Right atrium auricular region (tissue), 2 donors: ENCODE measurements around the gene ARHGEF12. TPM values are rescaled to one million over a fixed set of nuclear protein-coding genes. Genes with fewer than 3 reads are reported as not detected.

Experiments
- DNase-seq: peaks from one replicate; pipeline ENCODE4 v3.0.0-alpha.2; 2019; ENCODE audit warnings: low spot score
- H3K27ac ChIP-seq, 2 donors: fragments of 200-600 bp; sonication (generic); 1 replicate in 1 of 2; 2 replicates in 1 of 2; pipeline ENCODE4 v1.5.1; 2016 to 2019
- H3K27me3 ChIP-seq, 2 donors: fragments of 200-600 bp; sonication (generic); one replicate each; pipeline versions ENCODE4 v1.5.1 to v1.6.0; 2017 to 2019
- H3K36me3 ChIP-seq: fragments of 200-600 bp; sonication (generic); one replicate; pipeline ENCODE4 v1.5.1; 2016
- H3K4me1 ChIP-seq, 2 donors: fragments of 200-600 bp; sonication (generic); one replicate each; pipeline versions ENCODE4 v1.5.1 to v1.6.0; 2017 to 2019
- H3K4me3 ChIP-seq, 2 donors: fragments of 200-600 bp; sonication (generic); 1 replicate in 1 of 2; 2 replicates in 1 of 2; pipeline ENCODE4 v1.5.1; 2017 to 2019; ENCODE audit warnings: mild to moderate bottlenecking in 1 of 2, moderate library complexity in 1 of 2
- H3K9me3 ChIP-seq, 2 donors: fragments of 200-600 bp; sonication (generic); one replicate each; pipeline ENCODE4 v1.5.1; 2019
- CTCF ChIP-seq, 2 donors: fragments of 200-600 bp; sonication (generic); IDR thresholded peaks; one replicate each; pipeline ENCODE4 v1.5.1; 2019; ENCODE audit warnings: antibody characterized with exemption in 2 of 2
- total RNA-seq, 2 donors: library from RNA; depleted of rRNA; stranded (reverse); fragments of >200 nt; gene quantifications; one replicate each; pipeline ENCODE4 v1.1.0, GENCODE V29; 2016

Gene ARHGEF12
- total RNA-seq, 2 donors from 2014 or later, result 84.0 to 87.2 TPM

DNA sequence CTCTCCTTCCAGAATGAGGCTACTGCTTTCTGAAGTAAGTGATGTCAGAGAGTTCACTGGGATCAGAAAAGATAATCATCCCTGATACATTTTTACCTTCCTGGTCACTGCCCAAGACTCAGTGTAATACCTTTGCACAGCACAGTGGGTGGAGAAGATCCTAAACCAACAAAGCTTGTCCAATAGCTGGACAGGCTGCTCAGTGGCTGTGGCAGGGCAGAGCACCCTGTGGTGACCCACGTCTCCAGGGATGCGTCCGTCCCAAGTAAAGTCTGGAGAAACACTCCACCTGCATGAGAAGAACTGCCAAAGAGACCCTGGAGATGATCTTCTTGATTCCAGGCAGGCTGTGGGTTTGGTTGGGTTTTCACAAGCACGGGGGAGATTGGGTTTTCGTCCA is 42.1 kb upstream of the ARHGEF12 start:
- Histone ChIP-seq H3K27me3 (no peaks in the 10 kb centered on the region), H3K27ac (no peak overlapping the region), H3K36me3 (no peaks in the 10 kb centered on the region), H3K4me1 (no peaks in the 10 kb centered on the region), H3K4me3 (no peak overlapping the region), H3K9me3 (no peaks in the 10 kb centered on the region)
- DNase-seq, result no peak
- no peak for TF ChIP-seq CTCF (IDR thresholded peaks at IDR 0.05)

DNA sequence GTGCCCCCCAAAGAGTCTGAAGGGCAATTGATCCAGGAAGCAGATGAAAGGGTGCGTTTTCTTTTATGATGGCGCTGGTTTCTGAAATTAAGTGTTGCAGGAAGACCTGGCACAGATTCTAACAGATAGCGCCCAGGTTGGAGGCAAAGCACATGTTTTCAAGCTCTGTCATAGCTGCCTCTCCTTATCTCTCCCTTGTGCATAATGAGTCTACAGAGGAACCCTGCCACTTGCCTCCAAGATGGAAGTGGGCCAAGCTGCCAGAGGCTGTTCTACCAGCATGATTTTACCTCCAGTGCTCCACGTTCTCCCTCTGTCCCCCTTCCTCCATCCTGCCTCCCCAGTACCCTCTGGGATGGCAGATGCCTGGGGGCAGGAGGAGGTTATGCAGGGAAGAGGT is 41.1 kb upstream of the ARHGEF12 start:
- Histone ChIP-seq H3K36me3 (no peaks in the 10 kb centered on the region), H3K9me3 (no peaks in the 10 kb centered on the region), H3K4me1 (peaks cover 0 to 4% of the 10 kb centered on the region in 2 donors), H3K27me3 (no peaks in the 10 kb centered on the region), H3K27ac (no peak overlapping the region), H3K4me3 (no peak overlapping the region)
- no peak for DNase-seq
- no peak for TF ChIP-seq CTCF (IDR thresholded peaks at IDR 0.05)

DNA sequence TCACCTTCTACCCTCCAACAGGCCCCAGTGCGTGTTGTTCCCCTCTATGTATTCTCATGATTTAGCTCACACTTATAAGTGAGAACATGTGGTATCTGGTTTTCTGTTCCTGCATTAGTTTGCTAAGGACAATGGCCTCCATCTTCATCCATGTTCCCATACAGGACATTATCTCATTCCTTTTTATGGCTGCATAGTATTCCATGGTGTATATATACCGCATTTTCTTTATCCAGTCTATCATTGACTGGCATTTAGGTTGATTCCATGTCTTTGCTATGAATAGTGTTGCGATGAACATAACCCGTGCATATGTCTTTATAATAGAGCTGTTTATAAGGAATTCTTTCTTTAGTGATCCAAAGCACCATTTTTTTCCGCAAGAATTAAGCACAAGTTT is 39.7 kb upstream of the ARHGEF12 start:
- no peak for DNase-seq
- Histone ChIP-seq H3K9me3 (no peaks in the 10 kb centered on the region), H3K4me3 (no peak overlapping the region), H3K27ac (no peak overlapping the region), H3K4me1 (peaks cover 0 to 4% of the 10 kb centered on the region in 2 donors), H3K27me3 (no peaks in the 10 kb centered on the region), H3K36me3 (no peaks in the 10 kb centered on the region)
- TF ChIP-seq CTCF (IDR thresholded peaks at IDR 0.05), result no peak

GRCh38 chr11:120298461-120298860 is 37.8 kb upstream of the ARHGEF12 start:
- Histone ChIP-seq H3K27me3 (no peaks in the 10 kb centered on the region), H3K36me3 (no peaks in the 10 kb centered on the region), H3K9me3 (no peaks in the 10 kb centered on the region), H3K27ac (no peak overlapping the region), H3K4me3 (no peak overlapping the region), H3K4me1 (peaks cover 0 to 4% of the 10 kb centered on the region in 2 donors)
- DNase-seq, result no peak
- no peak for TF ChIP-seq CTCF (IDR thresholded peaks at IDR 0.05)

GRCh38 chr11:120302001-120302805 is 34.0 kb upstream of the ARHGEF12 start:
- no peaks in the 10 kb centered on the region for H3K27me3 ChIP-seq
- no peaks in the 10 kb centered on the region for H3K9me3 ChIP-seq
- no peak overlapping the region for H3K4me3 ChIP-seq
- TF ChIP-seq CTCF (IDR thresholded peaks at IDR 0.05), result no peak
- peaks cover 0 to 9% of the 10 kb centered on the region in 2 donors for H3K4me1 ChIP-seq
- no peak for DNase-seq
- no peaks in the 10 kb centered on the region for H3K36me3 ChIP-seq
- no peak overlapping the region for H3K27ac ChIP-seq
